Brain microvascular endothelial cell (primary cell): ENCODE results near the gene ENO1.

Source experiments
- DNase-seq: peaks from one replicate; pipeline ENCODE4 v3.0.0-alpha.2; 2020
- H3K27ac ChIP-seq: fragments of 250-450 bp; sonication (Bioruptor Pico); 2 replicates; pipeline ENCODE4 v1.5.1; 2020; ENCODE audit warnings: mild to moderate bottlenecking, moderate library complexity
- H3K27me3 ChIP-seq: fragments of 250-450 bp; sonication (Bioruptor Pico); replicated peaks from 2 replicates; pipeline ENCODE4 v1.5.1; 2020; ENCODE audit warnings: mild to moderate bottlenecking
- H3K36me3 ChIP-seq: fragments of 250-450 bp; sonication (Bioruptor Pico); replicated peaks from 2 replicates; pipeline ENCODE4 v1.5.1; 2020; ENCODE audit warnings: mild to moderate bottlenecking
- H3K4me3 ChIP-seq: 2 replicates; pipeline ENCODE4 v1.5.1; 2011; ENCODE audit warnings: low read depth, mild to moderate bottlenecking, control low read depth, low read length, moderate library complexity
- in situ Hi-C: cut with HindIII; loops from 2 replicates; pipeline ENCODE4 v1.10.0; 2017; ENCODE audit warnings: low sequenced_read_pairs, low pct_ligation_motif_present
- TF ChIP-seq, protein P1 (sequence below): IDR thresholded peaks from 2 replicates; pipeline ENCODE4 v1.5.1; 2011; ENCODE audit warnings: low read depth, mild to moderate bottlenecking, moderate library complexity, low read length, control low read depth, inconsistent platforms; ENCODE audit errors: missing control alignments

ENO1 gene

DNA sequence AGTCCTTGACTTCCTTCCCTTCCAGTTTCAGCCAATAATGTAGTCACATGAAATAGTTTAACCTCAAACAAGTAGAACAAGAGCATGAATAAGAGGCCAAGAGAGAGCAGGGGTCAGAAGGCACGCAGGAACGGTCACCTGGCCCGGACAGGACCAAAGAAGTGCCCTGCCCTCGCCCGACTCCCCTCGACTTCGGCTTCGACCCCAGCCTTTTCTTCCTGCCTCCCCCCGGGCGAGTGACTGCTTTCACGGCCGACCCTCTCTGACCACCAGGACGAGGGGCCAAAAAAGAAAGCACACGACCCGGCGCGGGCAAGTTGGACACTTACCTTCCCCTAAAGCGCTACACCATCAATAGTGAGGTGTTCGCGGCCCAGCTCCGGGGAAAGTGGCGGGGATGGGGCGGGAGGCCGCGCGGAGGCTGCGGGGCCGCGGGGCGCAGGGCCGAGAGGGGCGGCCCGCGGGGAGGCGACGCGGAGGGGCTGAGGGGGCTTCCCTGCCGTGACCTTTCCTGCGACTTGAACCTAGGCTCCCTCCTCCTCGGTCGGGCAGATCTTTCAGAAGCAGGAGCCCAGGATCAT, 61.6 kb downstream of the ENO1 start:
- H3K27ac ChIP-seq: peak overlapping the region; percentile 70
- TF ChIP-seq, protein P1, sequence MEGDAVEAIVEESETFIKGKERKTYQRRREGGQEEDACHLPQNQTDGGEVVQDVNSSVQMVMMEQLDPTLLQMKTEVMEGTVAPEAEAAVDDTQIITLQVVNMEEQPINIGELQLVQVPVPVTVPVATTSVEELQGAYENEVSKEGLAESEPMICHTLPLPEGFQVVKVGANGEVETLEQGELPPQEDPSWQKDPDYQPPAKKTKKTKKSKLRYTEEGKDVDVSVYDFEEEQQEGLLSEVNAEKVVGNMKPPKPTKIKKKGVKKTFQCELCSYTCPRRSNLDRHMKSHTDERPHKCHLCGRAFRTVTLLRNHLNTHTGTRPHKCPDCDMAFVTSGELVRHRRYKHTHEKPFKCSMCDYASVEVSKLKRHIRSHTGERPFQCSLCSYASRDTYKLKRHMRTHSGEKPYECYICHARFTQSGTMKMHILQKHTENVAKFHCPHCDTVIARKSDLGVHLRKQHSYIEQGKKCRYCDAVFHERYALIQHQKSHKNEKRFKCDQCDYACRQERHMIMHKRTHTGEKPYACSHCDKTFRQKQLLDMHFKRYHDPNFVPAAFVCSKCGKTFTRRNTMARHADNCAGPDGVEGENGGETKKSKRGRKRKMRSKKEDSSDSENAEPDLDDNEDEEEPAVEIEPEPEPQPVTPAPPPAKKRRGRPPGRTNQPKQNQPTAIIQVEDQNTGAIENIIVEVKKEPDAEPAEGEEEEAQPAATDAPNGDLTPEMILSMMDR: no peak
- DNase-seq: no peak
- no peaks in the 10 kb centered on the region for H3K27me3 ChIP-seq
- peak overlapping the region; percentile 83 for H3K4me3 ChIP-seq
- no peaks in the 10 kb centered on the region for H3K36me3 ChIP-seq
- in situ Hi-C loops: no loop called here

DNA sequence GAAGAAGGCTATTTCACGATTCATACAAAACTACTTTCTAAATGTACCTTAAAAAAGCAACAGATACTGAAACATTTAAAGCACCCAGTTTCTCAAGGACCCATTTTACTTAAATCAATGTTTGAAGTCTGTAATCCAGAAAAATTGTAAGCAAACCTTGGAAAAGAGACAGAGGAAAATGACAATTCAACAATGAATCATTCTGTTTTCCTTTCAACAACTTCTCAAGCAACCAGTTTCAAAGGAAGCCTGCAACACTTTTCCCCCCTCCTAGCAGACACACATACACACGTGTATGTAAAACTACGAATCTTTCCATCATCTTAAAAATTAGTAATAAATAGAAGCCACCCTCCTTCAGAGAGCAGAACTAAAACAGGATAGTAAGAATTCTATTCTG, 62.2 kb downstream of the ENO1 start:
- Histone ChIP-seq H3K27me3 (no peaks in the 10 kb centered on the region), H3K36me3 (no peaks in the 10 kb centered on the region), H3K4me3 (peak overlapping the region; percentile 83), H3K27ac (peak overlapping the region; percentile 70)
- TF ChIP-seq, protein P1: no peak
- peak; percentile 55 for DNase-seq
- in situ Hi-C loops: no loop called here

DNA sequence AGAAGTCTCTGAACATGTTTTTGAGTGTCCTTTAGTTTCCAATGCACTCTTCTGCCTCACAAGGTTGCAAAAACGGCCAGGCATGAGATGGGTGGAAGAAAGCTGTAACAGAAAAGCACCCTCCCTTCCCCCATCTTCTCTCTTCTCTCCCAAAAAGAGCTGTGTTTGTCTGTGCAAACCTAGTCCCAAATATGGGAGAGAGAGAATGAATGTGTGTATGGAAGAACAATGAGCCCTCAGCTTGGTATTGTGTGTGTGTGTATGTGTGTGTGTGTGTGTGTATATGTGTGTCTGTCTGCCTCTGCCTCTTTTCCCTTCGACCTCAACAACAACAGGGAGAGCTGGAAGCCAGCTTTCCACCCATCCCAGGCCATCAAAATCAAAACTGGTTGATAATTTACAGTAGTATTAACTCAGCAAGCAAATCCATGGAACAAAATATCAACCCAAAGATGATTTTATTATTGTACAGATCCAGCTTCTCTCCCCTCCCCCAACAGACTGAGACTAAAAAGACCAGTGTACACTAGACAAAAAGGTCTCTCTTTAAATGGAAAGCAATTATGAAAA, 62.8 kb downstream of the ENO1 start:
- TF ChIP-seq, protein P1: no peak
- Histone ChIP-seq H3K27me3 (no peaks in the 10 kb centered on the region), H3K4me3 (peak overlapping the region; percentile 15), H3K36me3 (no peaks in the 10 kb centered on the region), H3K27ac (peak overlapping the region; percentile 70)
- peak; percentile 37 for DNase-seq
- in situ Hi-C loops: no loop called here

DNA sequence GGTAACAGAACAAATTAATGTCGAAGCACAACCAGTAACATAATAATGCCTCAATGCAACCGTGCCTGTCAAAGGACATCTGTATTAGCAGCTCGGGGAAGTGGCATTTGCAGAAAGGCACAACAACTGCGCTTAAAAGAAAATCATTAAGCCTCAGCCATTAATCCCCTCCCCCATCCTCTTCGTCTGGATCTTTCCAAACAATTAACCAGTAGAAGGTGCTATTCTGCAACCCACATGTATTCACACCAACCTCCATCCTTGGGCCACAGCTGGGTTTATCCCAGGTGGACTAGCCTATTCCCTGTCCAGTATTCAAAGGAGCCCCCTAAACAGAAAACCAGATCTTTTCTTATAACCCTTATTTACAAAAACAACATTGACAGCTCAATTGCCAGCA, 63.6 kb downstream of the ENO1 start:
- in situ Hi-C loops: no loop called here
- DNase-seq: no peak
- Histone ChIP-seq H3K4me3 (no peak overlapping the region), H3K27me3 (no peaks in the 10 kb centered on the region), H3K27ac (no peak overlapping the region), H3K36me3 (no peaks in the 10 kb centered on the region)
- TF ChIP-seq, protein P1: no peak

DNA sequence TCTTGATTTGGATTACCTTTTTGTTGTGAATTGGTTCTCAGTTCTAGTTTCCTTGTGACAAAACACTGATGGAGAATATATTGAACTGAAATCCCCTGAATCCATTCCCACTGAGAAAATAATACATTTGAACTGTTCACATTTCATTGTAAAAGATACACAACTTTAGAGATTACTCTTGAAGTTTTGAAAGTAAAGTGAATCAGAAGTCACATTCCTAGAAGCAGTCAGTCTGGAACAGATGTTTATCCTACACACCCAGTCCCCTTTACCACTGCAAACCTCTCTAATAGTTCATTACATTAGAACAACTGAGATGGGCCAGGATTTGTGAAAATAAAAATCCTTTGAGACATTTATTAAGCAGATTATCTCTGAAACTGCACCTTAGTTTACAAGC, 64.5 kb downstream of the ENO1 start:
- in situ Hi-C loops: no loop called here

More for the DNA sequence above, 64.5 kb downstream of the ENO1 start:
- Histone ChIP-seq H3K27ac (no peak overlapping the region), H3K4me3 (no peak overlapping the region), H3K27me3 (no peaks in the 10 kb centered on the region), H3K36me3 (no peaks in the 10 kb centered on the region)
- TF ChIP-seq, protein P1: no peak
- DNase-seq: no peak
